Stimulated activated CD8-positive, alpha-beta memory T cell treated with anti-CD3 and anti-CD28 coated beads, Interleukin-2, amount 100 ng/mL, for 1 hour (primary cell): ENCODE measurements around the gene ZNF77.
"Not testable (repeated sequence)": the region's sequence is repeated elsewhere in the genome, so short reads cannot be mapped to it uniquely, and the experiment has no call there.

ENCODE experiments used
- DNase-seq, 2 donors: peaks; one replicate each; pipeline ENCODE4 v3.0.0-alpha.2; 2020; ENCODE audit warnings: low read depth in 2 of 2

Gene ZNF77

DNA sequence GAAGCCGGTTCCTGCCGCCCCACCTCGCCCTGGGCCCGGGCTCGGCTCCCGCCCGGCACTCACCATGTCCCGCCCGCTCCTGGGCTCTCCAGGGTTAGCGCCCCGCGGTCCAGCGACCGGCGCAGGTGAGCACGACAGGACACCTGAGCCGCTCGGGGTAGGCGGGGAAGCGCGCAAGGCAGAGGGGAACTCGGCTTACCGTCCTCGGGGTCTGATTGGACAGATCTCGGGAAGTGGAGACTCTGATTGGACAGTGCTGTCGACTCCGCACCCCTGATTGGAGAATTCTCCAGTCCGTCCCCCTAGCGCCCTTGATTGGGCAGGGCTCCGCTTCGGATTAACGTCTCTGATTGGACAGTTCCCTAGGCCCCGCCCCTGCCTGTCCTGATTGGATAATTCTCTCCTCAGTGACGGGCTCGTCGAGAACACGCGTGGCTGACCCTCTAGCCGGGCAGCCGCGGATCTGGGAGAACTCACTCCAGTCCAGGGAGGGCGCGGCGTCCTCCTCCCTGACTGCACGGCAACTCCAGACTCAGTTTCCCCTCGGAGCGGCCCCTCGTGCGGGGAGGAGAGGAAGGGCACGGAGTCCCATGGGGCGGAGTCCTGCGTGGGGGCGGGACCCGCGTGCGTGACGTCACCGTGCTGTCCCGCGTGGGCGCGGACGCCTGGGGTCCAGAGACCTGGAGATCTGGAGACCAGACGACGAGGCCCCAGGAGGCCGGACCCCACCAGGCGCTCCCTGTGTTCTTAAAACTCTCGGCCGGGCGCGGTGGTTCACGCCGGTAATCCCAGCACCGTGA, at the start of gene ZNF77:
ZNF77 (minus strand) TSS at position 197 of the 800 bp plus-strand sequence; CDS start at position 66, 131 bp downstream.
- peak; percentile 98 to 99 for DNase-seq

DNA sequence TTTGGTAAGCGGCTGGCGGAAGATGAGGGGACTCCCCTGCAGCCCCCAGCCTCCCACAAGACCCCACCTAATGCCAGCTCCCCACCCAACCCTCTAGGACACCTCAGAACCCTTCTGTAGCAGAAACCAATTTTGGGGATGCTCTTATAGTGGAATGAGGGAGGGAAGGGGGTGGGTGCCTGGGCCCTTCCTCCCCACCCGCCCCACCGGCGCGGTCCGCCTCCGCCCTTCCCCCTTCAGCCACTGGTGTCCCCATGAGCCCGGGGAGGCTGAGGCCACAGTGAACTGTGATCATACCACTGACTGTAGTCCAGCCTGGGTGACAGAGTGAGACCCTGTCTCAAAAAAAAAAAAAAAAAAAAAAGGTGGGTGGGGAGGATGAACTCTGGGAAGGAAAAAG, 48.8 kb upstream of the ZNF77 start:
- DNase-seq, result no peak

DNA sequence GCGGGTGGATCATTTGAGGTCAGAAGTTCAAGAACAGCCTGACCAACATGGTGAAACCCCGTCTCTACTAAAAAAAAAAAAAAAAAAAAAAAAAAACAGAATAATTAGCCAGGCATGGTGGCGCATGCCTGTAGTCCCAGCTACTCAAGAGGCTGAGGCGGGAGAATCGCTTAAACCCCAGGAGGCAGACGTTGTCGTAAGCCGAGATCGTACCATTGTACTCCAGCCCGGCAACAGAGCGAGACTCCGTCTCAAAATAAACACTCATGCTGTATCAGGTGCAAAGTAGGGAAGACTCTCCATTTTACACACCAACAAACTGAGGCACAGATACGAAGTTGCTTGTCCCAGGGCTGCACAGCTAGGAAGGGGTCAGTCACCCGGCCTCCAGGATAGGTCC, 48.2 kb upstream of the ZNF77 start:
- no peak for DNase-seq

DNA sequence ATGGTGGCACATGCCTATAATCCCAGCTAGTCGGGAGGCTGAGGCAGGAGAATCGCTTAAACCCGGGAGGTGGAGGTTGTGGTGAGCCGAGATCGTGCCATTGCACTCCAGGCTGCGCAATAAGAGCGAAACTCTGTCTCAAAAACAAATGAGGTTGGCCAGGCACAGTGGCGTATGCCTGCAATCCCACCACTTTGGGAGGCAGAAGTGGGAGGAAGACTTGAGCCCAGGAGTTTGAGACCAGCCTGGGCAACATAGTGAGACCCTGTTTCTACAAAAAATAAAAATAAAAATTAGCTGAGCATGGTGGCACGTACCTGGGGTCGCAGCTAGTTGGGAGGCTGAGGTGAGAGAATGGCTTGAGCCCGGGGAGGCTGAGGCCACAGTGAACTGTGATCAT, 47.6 kb upstream of the ZNF77 start:
- DNase-seq, result not testable (repeated sequence)

DNA sequence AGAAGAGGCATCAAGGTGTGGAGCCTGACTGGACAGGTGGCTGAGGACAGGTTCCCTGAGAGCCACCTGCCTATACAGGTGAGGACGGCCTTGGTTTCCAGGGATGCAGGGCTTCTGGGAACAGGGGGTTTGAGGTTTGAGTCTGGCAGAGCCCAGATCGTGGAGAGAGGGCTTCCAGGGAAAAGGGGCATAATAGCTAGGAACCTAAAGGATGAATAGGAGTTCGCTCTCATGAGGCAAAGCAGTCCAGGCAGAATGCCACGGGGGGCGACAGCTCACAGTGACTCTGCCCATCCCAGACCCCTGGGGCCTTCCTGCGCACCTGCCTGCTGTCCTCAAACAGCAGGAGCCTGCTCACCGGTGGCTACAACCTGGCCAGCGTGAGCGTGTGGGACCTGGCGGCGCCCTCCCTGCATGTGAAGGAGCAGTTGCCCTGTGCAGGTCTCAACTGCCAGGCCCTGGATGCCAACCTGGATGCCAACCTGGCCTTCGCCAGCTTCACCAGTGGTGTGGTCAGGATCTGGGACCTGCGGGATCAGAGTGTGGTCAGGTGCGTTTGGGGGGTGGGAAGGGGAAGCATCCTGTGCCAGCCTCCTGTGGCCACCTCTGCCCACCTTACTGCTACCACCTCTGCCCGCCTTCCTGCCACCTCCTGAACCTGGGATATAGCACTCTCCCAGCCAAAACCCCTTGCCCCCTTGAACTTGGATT, 44.6 kb upstream of the ZNF77 start:
- no peak for DNase-seq

DNA sequence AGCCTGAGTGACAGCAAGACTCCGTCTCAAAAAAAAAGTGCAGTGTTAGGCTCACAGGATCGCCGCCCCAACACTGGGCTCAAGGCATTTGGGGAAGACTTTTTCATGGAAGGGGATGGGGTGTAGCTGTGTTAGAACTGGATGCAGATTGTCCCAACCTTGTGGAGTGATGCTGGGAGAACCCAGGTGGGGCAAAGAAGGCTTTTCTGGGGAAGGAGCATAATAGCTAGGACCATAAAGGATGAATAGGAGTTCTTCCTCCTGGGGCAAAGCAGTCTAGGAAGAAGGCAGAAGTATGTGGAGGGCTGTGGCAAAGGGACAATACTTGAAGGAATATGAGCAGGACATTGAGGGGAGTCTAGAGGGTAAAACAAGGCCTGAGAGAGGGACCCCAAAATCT, 43.8 kb upstream of the ZNF77 start:
- no peak for DNase-seq

DNA sequence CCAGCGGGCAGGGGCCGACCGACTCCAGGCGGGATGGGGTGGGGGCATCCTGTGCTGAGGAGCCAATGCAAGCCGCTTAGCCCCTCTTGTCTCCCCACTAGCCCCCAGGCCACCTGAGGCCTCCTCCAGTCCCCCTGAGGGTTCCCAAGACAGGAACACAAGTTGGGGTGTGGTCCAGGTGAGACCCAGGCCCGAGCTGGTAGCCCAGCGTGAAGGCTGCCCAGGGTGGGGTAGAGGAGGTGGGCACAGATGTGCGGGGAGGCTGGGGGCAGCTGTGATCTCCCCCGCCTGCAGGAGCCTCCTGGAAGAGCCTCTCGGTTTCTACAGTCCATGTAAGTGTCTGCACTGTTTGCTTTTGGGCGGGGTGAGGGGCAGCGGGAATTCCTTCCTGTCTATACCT, 43.0 kb upstream of the ZNF77 start:
- no peak for DNase-seq

DNA sequence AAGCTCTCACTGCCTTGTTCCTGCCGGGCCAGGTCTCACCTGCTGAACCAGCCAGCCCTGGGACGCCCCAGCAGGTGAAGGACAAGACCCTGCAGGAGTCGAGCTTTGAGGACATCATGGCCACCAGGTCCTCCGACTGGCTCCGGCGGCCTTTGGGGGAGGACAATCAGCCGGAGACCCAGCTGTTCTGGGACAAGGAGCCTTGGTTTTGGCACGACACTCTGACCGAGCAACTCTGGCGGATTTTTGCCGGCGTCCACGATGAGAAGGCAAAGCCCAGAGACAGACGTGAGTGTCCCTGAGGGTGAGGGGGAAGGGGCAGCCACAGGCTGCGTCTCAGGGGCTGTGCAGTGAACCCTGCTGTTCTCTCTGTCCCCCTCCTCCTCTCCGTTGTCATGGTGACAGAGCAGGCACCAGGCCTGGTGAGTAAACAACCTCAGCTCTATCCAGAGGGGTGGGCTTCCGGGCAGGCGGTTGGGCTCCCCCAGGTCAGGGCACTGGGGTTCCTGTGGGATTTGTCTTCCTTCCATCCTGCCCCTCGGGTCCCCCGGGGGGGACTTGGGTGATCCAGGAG, 42.3 kb upstream of the ZNF77 start:
- DNase-seq, result no peak

DNA sequence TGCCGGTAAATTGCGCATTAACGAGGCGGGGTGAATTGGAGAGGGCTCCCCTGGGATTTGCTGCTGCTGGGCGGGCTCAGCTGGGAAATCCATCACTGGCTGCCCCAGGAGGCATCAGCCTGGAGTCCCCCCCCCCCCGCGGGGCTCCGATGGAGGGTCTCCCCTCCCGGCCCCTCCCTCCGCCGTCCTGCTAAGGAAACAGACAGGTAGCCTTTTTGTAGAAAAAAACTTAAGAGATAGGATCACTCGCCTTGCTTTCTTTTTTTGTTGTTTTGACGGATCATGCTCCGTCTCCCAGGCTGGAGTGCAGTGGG, 39.4 kb upstream of the ZNF77 start:
- DNase-seq, result no peak

DNA sequence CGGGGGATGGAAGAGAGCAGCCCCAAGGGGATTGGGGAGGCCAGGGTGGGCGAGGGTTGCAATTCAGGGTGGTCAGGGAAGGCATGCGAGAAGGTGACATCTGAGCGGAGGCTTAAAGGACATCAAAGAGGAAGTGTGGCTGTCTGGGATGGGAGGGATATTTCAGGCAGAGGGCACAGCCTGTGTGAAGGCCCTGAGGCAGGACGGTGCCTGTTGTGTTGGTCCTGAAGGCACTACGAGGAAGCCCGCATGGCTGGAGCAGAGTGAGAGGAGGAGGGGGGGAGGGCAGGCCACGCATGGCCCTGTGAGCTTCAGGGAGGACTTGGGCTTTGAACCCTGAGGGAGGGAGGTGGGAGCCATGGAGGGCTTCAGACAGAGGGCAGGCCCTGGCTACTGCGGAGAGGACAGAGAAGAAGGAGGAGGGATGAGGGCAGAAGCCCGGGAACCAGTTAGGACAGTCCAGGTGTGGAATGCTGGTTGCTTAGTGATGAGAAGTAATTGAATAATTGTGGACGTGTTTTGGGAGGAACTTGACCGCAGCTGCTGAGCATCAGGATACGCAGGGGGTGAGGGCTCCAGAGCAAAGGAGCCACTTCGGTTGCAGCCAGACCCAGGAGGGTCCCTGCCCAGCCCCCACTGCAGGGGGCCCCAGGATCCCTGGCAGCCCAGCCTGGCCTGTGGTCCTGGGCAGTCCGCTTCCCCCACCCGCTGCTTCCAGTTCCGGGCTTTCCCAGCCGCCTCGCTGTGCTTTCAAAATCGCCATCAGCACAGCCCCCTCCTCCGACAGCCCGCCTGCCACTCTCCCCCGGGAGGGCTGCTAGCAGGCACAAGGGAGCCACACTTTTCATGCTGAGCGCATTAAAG, 38.8 kb upstream of the ZNF77 start:
- no peak for DNase-seq

DNA sequence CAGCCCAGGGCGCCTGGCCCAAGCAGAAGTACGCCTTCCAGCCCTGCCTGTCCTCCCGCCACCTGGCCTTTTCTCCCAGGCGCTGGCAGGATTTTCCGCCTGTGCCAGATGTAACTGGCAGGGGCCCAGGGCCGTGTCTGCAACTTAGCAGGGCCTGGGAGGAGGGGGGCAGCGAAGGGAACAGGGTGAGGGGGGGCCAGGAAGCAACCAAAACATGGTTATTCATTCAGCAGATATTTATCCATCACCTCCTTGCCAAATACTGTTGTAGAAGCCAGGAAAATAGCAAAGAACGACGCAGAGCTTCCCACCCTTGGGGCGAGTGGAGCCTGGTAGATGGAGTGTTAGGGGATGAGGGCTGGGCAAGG, 38.2 kb upstream of the ZNF77 start:
- no peak for DNase-seq

DNA sequence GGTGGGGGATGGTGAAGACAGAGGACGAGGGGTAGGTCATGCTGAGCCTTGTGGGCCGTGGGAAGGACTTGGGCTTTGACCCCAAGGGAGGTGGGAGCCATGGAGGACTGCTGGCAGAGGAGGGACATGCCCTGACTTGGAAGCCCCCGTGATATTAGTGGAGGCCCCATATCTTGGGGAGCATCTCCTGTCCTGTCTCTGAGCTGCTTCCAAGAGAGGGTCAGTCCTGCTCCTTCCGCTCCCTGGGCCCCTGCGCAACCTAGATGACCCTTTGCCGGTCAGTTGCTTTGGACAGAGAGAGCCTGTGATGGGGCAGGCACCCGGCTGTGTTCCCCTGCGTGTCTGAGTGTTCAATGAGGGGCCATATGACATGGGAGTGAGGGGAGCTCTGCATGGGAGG, 37.8 kb upstream of the ZNF77 start:
- DNase-seq, result no peak

DNA sequence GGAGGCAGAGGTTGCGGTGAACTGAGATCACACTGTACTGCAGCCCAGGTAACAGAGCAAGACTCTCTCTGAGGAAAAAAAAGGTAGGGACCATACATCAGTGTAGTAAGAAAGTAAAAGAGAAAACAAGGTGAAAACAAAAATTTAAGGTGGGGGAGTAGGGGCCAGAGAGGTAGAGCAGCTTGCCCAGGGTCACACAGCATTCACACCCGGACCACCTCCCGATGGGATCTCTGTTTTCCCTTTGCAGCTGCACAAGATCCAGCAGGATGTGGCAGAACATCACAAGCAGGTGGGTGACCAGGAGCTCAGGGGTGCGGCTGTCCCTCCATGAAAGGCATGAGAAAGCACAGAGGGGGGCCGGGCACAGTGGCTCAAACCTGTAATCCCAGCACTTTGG, 37.1 kb upstream of the ZNF77 start:
- DNase-seq, result no peak

DNA sequence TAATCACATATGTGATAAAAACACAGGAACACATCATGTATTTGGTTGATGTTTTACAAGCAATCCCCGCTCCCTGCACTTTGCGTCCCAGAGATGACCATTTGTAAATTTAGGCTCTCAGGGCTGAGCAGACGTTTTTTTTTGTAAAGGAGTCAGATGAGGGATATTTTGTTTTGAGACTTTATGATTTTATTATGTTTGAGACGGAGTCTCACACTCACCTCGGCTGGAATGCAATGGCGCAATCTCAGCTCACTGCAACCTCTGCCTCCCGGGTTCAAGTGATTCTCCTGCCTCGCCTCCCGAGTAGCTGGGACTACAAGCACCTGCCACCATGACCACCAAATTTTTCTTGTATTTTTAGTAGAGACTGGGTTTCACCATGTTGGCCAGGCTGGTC, 34.0 kb upstream of the ZNF77 start:
- DNase-seq, result no peak

DNA sequence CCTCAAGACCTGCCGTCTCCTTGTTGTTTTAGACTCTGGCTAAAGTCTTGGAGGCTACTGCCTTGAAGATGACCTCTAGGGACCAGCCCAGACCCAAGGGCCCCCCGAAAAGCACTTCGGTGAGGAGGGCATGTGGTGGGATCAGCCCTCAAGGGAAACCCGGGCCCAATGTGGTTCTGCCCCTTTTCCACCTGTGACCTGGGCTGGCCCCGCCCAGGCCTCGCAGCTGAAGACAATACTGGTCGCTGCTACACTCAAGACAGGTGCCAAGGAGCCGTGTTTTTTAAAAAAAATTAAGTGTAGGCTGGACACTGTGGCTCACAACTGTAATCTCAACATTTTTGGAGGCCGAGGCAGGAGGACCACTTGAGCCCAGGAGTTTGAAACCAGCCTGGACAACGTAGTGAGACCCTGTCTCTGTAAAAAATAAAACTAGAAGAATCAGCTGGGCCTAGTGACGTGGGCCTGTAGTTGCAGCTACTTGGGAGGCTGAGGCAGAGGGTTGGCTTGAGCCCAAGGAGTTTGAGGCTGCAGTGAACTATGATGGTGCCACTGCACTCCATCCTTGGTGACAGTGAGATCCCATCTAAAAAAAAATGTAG, 33.5 kb upstream of the ZNF77 start:
- DNase-seq, result no peak

DNA sequence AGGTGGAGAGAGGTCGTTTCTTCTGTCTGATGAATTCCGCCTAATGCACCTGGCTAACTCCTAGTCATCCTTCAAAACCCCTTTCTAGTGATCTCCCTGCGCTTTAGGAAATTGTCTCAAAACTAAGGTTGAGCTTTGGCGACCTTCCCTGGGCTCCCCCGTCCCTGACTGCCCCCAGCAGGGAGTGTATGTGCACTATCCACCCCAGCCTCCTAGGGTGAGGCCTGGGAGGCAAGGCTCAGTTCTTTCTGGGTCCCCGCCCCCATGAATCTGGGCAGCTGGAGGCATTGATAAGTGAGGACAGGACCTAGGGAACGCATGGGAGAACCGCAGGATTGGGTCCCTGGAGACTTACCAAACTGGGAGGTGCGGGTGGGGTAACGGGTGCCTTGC, 33.0 kb upstream of the ZNF77 start:
- DNase-seq, result no peak

DNA sequence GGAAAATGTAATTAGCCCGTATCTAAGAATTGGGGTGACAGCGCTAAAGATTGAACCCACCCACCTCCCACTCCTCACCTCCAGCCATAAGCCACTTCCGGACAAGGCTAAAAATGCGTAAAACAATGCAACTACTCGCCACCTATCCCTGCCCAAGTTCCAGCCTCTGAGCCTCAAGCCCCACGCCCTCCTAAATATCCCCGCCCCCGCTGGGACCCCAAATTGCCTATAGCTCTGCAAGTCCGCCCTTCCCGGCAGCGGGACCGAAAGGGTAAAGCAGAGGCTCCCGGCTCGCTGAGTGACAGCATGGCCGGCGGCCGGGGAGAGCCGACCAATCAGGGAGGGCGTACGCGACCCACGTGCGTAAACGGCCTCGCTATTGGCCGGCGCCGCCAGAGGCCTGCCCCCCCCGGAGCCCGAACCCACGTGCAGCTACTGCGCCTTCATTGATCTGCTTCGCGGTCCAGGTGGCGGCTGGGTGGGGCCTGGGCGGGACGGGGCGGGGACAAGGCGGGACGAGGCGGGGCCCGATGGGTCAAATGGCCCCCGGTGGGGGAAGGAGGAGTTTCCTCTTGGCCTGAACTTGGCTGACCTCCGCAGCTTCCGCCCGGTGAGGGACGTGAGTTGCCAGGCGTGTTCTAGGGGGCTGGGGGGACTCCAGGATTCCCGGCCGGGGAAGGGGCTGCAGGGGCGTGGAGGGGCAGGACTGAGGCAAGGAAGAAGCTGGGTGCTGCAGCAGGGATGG, 32.4 kb upstream of the ZNF77 start, which contains the start of gene TLE6:
TLE6 (plus strand) TSS at position 564 of the 745 bp plus-strand sequence. CDS start 670 bp downstream, outside the sequence.
- DNase-seq, result peak; percentile 81 to 87

DNA sequence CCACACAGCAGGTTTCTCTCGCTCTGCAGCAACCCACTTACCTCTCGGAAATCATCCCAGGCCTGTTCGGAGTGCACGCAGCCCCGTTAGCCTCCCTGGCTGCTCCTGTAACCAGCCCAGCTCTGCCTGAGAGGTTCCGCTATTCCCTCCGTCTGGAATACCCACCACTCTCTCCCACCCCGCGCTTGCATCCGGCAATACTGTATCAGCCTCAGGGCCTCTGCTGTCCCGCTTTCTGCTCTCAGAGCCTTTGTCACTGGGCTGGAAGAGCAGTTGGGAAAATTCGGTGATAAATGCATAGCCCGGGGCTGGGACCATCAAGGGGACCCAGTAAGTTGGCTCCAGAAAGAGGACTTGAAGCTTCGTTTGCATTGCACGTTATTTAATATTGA, 31.8 kb upstream of the ZNF77 start:
- DNase-seq, result no peak

DNA sequence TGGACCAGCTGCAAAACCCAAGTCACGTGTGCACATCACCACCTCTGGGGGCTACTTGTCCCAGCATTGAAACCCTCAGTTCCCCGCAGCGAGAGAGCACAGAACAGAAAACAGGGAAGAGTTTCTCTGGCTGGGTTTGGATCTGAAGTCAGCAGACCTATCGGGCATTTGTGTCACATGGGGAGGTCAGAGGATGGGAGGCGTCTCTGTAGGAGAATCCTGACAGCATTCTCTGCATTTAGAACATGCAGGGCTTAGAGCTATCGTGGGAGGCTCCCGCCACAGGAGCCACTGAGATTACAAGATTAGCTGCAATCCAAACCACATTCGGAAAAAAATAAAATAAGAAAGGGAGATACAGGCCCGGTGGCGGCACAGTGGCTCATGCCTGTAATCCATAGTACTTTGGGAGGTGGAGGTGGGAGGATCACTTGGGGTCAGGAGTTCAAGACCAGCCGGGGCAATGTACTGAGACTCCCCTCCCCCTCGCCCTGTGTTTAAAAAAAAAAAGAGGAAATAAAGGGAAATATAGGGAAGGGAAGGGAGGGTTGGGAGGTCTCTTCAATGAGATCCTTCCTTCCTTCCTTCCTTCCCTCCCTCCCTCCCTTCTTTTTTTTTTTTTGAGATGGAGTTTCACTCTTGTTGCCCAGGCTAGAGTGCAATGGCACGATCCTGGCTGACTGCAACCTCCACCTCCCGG, 29.7 kb upstream of the ZNF77 start:
- no peak for DNase-seq

DNA sequence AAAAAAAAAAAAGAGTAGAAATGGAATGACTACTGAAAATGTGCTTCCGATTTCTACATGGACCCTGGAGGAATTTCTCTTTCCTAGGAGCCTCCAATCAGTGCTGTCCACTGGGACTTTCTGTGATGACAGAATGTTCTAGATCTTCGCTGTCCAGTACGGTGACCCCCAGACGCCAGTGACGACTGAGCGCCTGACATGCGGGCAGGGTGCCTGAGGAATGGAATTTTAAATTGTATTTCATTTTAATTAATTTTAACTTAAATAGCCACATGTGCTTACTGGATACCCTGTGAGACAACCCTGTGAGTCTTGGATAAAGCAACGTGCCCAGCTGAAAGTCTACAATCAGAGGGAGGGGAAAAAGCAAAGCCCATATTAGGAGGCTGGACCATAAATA, 28.5 kb upstream of the ZNF77 start:
- DNase-seq, result no peak
